ENCODE measurements around the gene GCFC2. TPM values are rescaled to one million over a fixed set of nuclear protein-coding genes. Genes with fewer than 3 reads are reported as not detected.
"Not testable (repeated sequence)": the region's sequence is repeated elsewhere in the genome, so short reads cannot be mapped to it uniquely, and the experiment has no call there.

GCFC2 gene
- total RNA-seq, 2 donors from 2014 or later, result 21.5 to 29.2 TPM

DNA sequence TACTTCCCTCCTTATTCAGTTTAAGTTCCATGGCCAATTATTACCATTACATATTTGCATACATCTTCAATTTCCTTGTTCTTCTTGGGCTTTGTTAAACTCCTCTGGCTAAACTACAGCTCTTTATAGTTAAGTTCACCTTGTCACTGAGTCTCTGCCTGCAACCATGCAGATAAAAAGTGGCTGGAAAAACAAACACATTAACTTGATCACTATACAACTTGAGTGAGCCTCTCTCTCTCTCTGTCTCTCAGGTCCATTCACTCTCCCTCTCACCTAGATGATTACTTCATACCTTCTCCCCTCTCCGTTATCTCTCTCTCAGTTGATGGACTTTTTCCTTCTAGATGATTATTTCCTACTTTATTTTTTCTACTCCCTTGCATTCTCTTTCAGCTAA, 30.3 kb downstream of the GCFC2 start:
- TF ChIP-seq, protein P1, sequence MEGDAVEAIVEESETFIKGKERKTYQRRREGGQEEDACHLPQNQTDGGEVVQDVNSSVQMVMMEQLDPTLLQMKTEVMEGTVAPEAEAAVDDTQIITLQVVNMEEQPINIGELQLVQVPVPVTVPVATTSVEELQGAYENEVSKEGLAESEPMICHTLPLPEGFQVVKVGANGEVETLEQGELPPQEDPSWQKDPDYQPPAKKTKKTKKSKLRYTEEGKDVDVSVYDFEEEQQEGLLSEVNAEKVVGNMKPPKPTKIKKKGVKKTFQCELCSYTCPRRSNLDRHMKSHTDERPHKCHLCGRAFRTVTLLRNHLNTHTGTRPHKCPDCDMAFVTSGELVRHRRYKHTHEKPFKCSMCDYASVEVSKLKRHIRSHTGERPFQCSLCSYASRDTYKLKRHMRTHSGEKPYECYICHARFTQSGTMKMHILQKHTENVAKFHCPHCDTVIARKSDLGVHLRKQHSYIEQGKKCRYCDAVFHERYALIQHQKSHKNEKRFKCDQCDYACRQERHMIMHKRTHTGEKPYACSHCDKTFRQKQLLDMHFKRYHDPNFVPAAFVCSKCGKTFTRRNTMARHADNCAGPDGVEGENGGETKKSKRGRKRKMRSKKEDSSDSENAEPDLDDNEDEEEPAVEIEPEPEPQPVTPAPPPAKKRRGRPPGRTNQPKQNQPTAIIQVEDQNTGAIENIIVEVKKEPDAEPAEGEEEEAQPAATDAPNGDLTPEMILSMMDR (IDR thresholded peaks at IDR 0.05), result no peak
- H3K36me3 ChIP-seq, result no peaks in the 10 kb centered on the region
- H3K9me3 ChIP-seq, result no peaks in the 10 kb centered on the region
- ATAC-seq (ENCODE audit: insufficient number of reproducible peaks, low FRiP score, low read depth) (no peak), DNase-seq (ENCODE audit: low spot score) (no peak)
- H3K27me3 ChIP-seq (replicated peaks; ENCODE audit: insufficient read depth), result no peaks in the 10 kb centered on the region
- no peak overlapping the region for H3K4me3 ChIP-seq
- H3K4me1 ChIP-seq (ENCODE audit: control insufficient read depth in 1 of 2, low read depth in 2 of 2), result no peaks in the 10 kb centered on the region
- no peak overlapping the region for H3K27ac ChIP-seq

GRCh38 chr2:75679556-75679955, 31.2 kb downstream of the GCFC2 start:
- DNase-seq (ENCODE audit: low spot score) (no peak), ATAC-seq (ENCODE audit: insufficient number of reproducible peaks, low FRiP score, low read depth) (no peak)
- TF ChIP-seq, protein P1 (IDR thresholded peaks at IDR 0.05), result no peak
- H3K36me3 ChIP-seq, result no peaks in the 10 kb centered on the region
- H3K4me1 ChIP-seq (ENCODE audit: control insufficient read depth in 1 of 2, low read depth in 2 of 2), result no peaks in the 10 kb centered on the region
- no peak overlapping the region for H3K27ac ChIP-seq
- no peak overlapping the region for H3K4me3 ChIP-seq
- no peaks in the 10 kb centered on the region for H3K9me3 ChIP-seq
- no peaks in the 10 kb centered on the region for H3K27me3 ChIP-seq (replicated peaks; ENCODE audit: insufficient read depth)

DNA sequence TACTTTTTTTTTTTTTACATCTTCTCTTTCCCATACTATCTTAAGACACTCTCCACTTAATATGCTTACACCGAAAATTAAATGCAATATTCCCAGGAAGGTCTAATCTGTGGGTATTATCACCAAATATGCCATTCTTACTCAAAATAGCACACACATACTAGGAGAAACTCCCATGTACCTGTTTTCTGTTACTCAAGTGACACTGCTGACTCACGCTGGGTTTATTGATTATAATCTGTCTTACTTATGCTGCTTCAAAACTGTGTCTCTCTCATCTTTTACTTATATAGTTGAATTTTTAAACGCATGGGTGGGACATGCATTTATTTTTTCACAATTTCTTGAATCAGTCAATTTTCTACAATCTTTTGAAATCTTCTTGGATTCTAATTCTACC, 34.3 kb downstream of the GCFC2 start:
- no peaks in the 10 kb centered on the region for H3K27me3 ChIP-seq (replicated peaks; ENCODE audit: insufficient read depth)
- H3K4me3 ChIP-seq, result no peak overlapping the region
- peaks cover under 1% of the 10 kb centered on the region for H3K36me3 ChIP-seq
- H3K9me3 ChIP-seq, result no peaks in the 10 kb centered on the region
- ATAC-seq (ENCODE audit: insufficient number of reproducible peaks, low FRiP score, low read depth) (no peak), DNase-seq (ENCODE audit: low spot score) (no peak)
- no peak overlapping the region for H3K27ac ChIP-seq
- H3K4me1 ChIP-seq (ENCODE audit: control insufficient read depth in 1 of 2, low read depth in 2 of 2), result no peaks in the 10 kb centered on the region
- TF ChIP-seq, protein P1 (IDR thresholded peaks at IDR 0.05), result no peak

DNA sequence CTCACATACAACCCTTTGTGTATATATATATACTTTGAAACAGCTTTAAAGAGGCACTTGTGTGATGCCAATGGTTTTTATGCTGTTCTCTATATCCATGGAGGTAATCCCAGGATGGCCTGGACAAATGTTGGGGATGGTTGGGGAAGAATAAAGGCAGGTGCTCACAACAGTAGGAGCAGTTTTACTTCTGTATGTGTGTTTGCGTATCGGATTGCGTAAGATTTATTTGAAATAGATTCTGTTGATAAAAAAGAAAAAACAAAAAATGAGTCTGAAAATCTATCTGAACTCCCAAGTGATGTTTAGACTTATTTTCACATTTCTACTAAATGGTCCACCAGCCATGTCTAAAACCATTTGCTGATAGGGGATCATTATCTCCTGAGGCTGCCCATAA, 34.8 kb downstream of the GCFC2 start:
- Histone ChIP-seq H3K4me3 (no peak overlapping the region), H3K9me3 (no peaks in the 10 kb centered on the region), H3K36me3 (peaks cover 5% of the 10 kb centered on the region), H3K4me1 (ENCODE audit: control insufficient read depth in 1 of 2, low read depth in 2 of 2) (no peaks in the 10 kb centered on the region), H3K27ac (no peak overlapping the region), H3K27me3 (replicated peaks; ENCODE audit: insufficient read depth) (no peaks in the 10 kb centered on the region)
- DNase-seq (ENCODE audit: low spot score), result no peak
- TF ChIP-seq, protein P1 (IDR thresholded peaks at IDR 0.05), result no peak
- ATAC-seq (ENCODE audit: insufficient number of reproducible peaks, low FRiP score, low read depth), result no peak

DNA sequence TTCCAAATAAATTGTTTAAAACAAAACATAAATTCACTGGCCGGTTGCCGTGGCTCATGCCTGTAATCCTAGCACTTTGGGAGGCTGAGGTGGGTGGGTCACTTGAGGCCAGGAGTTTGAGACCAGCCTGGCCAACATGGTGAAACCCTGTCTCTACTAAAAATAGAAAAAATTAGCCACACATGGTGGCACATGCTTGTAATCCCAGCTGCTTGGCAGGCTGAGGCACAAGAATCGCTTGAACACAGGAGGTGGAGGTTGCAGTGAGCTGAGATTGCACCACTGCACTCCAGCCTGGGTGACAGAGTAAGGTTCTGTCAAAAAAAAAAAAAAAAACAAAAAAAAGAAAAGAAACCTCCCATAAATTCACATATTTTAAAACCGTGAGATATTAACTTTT, 35.3 kb downstream of the GCFC2 start:
- H3K4me3 ChIP-seq; H3K36me3 ChIP-seq; ATAC-seq (ENCODE audit: insufficient number of reproducible peaks, low FRiP score, low read depth); DNase-seq (ENCODE audit: low spot score); H3K9me3 ChIP-seq; H3K27me3 ChIP-seq (replicated peaks; ENCODE audit: insufficient read depth); H3K27ac ChIP-seq; H3K4me1 ChIP-seq (ENCODE audit: control insufficient read depth in 1 of 2, low read depth in 2 of 2): not testable (repeated sequence)

GRCh38 chr2:75667884-75668283, 42.8 kb downstream of the GCFC2 start:
- no peak overlapping the region for H3K4me3 ChIP-seq
- no peak for DNase-seq (ENCODE audit: low spot score)
- H3K27ac ChIP-seq, result no peak overlapping the region
- TF ChIP-seq, protein P1 (IDR thresholded peaks at IDR 0.05), result no peak
- peaks cover 14% of the 10 kb centered on the region for H3K36me3 ChIP-seq
- no peaks in the 10 kb centered on the region for H3K9me3 ChIP-seq
- H3K4me1 ChIP-seq (ENCODE audit: control insufficient read depth in 1 of 2, low read depth in 2 of 2), result no peaks in the 10 kb centered on the region
- no peak for ATAC-seq (ENCODE audit: insufficient number of reproducible peaks, low FRiP score, low read depth)
- no peaks in the 10 kb centered on the region for H3K27me3 ChIP-seq (replicated peaks; ENCODE audit: insufficient read depth)

Measured in thoracic aorta (tissue), 2 donors.